Nephron (organoid): ENCODE measurements around the gene PATZ1.

Source experiments
- H3K27ac Mint-ChIP-seq, 3 experiments: 2 replicates each; pipeline ENCODE4 v1.8.0; 2020; ENCODE audit warnings: mixed read lengths in 3 of 3, mild to moderate bottlenecking in 2 of 3, moderate library complexity in 1 of 3
- H3K27me3 Mint-ChIP-seq: 2 replicates; pipeline ENCODE4 v1.8.0; 2021; ENCODE audit warnings: low read depth, mild to moderate bottlenecking, moderate library complexity, mixed read lengths
- H3K36me3 Mint-ChIP-seq: 2 replicates; pipeline ENCODE4 v1.8.0; 2020; ENCODE audit warnings: low read depth, mixed read lengths
- H3K4me1 Mint-ChIP-seq: 2 replicates; pipeline ENCODE4 v1.8.0; 2020; ENCODE audit warnings: mixed read lengths
- H3K4me3 Mint-ChIP-seq, 3 experiments: 2 replicates each; pipeline ENCODE4 v1.8.0; 2020; ENCODE audit warnings: mild to moderate bottlenecking in 3 of 3, mixed read lengths in 3 of 3, moderate library complexity in 2 of 3
- H3K9me3 Mint-ChIP-seq: 2 replicates; pipeline ENCODE4 v1.8.0; 2020; ENCODE audit warnings: mixed read lengths
- CTCF ChIP-seq, 3 experiments: fragments of 200-600 bp; sonication (generic); IDR thresholded peaks; one replicate each; pipeline ENCODE4 v1.5.0; 2021; ENCODE audit warnings: antibody characterized with exemption in 3 of 3; ENCODE audit not compliant: unreplicated experiment in 3 of 3

The PATZ1 gene

GRCh38 chr22:31277741-31278140, 68.4 kb downstream of the PATZ1 start:
- Mint-ChIP-seq H3K27ac (peak overlapping the region in 2 of 3 experiments; percentile 46 to 52), H3K36me3 (peaks cover 41% of the 10 kb centered on the region), H3K4me3 (no peak overlapping the region), H3K9me3 (no peaks in the 10 kb centered on the region), H3K4me1 (peaks cover under 1% of the 10 kb centered on the region), H3K27me3 (no peaks in the 10 kb centered on the region)
- TF ChIP-seq CTCF (IDR thresholded peaks at IDR 0.05; ENCODE audit: unreplicated experiment in 3 of 3): no peak

DNA sequence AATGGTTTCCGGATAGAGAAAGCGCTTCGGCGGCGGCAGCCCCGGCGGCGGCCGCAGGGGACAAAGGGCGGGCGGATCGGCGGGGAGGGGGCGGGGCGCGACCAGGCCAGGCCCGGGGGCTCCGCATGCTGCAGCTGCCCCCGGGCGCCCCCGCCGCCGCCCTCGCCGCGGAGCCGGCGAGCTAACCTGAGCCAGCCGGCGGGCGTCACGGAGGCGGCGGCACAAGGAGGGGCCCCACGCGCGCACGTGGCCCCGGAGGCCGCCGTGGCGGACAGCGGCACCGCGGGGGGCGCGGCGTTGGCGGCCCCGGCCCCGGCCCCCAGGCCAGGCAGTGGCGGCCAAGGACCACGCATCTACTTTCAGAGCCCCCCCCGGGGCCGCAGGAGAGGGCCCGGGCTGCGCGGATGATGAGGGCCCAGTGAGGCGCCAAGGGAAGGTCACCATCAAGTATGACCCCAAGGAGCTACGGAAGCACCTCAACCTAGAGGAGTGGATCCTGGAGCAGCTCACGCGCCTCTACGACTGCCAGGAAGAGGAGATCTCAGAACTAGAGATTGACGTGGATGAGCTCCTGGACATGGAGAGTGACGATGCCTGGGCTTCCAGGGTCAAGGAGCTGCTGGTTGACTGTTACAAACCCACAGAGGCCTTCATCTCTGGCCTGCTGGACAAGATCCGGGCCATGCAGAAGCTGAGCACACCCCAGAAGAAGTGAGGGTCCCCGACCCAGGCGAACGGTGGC, 69.5 kb downstream of the PATZ1 start:
- Mint-ChIP-seq H3K36me3 (peaks cover 44% of the 10 kb centered on the region), H3K27me3 (no peaks in the 10 kb centered on the region), H3K4me3 (no peak overlapping the region)

More for the DNA sequence above, 69.5 kb downstream of the PATZ1 start:
- Mint-ChIP-seq H3K27ac (no peak overlapping the region), H3K9me3 (no peaks in the 10 kb centered on the region), H3K4me1 (peaks cover under 1% of the 10 kb centered on the region)
- no peak for TF ChIP-seq CTCF (IDR thresholded peaks at IDR 0.05; ENCODE audit: unreplicated experiment in 3 of 3)
